Mucosa of descending colon (tissue), 3 donors: ENCODE results near the gene ADGRG1. TPM values are rescaled to one million over a fixed set of nuclear protein-coding genes. Genes with fewer than 3 reads are reported as not detected.

ENCODE experiments used
- ATAC-seq: fragments of 200-7000 bp; cut with Tn5 transposase; one replicate; pipeline ENCODE4 v1.9.1; 2020; ENCODE audit warnings: mild to moderate bottlenecking, moderate library complexity
- DNase-seq, 3 donors: peaks; one replicate each; pipeline ENCODE4 v3.0.0-alpha.2; 2020
- H3K36me3 ChIP-seq: fragments of 200-600 bp; one replicate; pipeline ENCODE4 v1.8.0; 2021; ENCODE audit warnings: low read depth, mild to moderate bottlenecking
- H3K4me1 ChIP-seq: fragments of 200-600 bp; one replicate; pipeline ENCODE4 v1.8.0; 2021; ENCODE audit warnings: low read depth, mild to moderate bottlenecking
- H3K4me3 ChIP-seq: fragments of 200-600 bp; one replicate; pipeline ENCODE4 v1.8.0; 2021; ENCODE audit warnings: mild to moderate bottlenecking
- H3K9me3 ChIP-seq: fragments of 200-600 bp; one replicate; pipeline ENCODE4 v1.8.0; 2021; ENCODE audit warnings: mild to moderate bottlenecking
- intact Hi-C, 2 donors: fragments of 100-400 bp; cut with DNase I in 1 of 2; cut with micrococcal nuclease in 1 of 2; formaldehyde crosslinking; loops; one replicate each; pipeline versions ENCODE4 v1.11.0 to v1.11.1; 2022; cut with DNase I, micrococcal nuclease
- total RNA-seq, 3 donors: library from RNA; stranded (reverse); fragmentation: NEBNext Ultra II Directional in 2 of 3; extraction: Animal tissue kit (Norgen Biotek cat#: 25700) in 2 of 3; gene quantifications; one replicate each; pipeline versions ENCODE4 v1.2.1 to v1.2.4, GENCODE V29; 2021 to 2023
- TF ChIP-seq, protein P1 (sequence below): fragments of 200-600 bp; IDR thresholded peaks from one replicate; pipeline ENCODE4 v1.8.0; 2022; ENCODE audit warnings: antibody characterized with exemption, mild to moderate bottlenecking
- donor health status: DM: no; HTN: no; CAD: no; lungs with moderate emphysema.
- donor health status: DM: no; HTN: no; CAD: no.
- donor health status: DM: no; HTN: yes; CAD: no.

The ADGRG1 gene
- total RNA-seq, 3 donors from 2014 or later, result 37.0 to 104 (median 98.4) TPM

DNA sequence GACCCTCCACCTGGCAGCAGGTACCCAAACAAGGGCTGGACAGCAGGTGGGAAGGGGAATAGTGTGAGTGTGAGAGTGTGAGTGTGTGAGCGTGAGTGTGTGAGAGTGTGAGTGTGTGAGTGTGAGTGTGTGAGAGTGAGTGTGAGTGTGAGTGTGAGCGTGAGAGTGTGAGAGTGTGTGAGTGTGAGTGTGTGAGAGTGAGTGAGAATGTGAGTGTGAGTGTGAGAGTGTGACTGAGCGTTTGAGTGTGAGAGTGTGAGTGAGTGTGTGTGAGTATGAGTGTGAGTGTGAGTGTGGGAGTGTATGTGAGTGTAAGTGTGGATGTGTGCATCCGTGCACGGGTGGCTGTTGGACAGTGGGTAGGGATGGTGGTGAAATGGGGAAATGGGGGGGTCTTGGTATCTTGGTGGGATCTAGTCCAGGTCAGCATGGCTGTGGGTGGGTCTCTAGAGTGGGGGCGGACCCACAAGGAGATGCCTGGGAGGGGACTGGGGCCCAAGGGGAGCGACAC lies 408 bp downstream of the ADGRG1 start:
- Histone ChIP-seq H3K36me3 (no peaks in the 10 kb centered on the region), H3K9me3 (no peaks in the 10 kb centered on the region), H3K4me1 (peaks cover under 1% of the 10 kb centered on the region), H3K4me3 (no peak overlapping the region)
- no peak for DNase-seq
- TF ChIP-seq, protein P1, sequence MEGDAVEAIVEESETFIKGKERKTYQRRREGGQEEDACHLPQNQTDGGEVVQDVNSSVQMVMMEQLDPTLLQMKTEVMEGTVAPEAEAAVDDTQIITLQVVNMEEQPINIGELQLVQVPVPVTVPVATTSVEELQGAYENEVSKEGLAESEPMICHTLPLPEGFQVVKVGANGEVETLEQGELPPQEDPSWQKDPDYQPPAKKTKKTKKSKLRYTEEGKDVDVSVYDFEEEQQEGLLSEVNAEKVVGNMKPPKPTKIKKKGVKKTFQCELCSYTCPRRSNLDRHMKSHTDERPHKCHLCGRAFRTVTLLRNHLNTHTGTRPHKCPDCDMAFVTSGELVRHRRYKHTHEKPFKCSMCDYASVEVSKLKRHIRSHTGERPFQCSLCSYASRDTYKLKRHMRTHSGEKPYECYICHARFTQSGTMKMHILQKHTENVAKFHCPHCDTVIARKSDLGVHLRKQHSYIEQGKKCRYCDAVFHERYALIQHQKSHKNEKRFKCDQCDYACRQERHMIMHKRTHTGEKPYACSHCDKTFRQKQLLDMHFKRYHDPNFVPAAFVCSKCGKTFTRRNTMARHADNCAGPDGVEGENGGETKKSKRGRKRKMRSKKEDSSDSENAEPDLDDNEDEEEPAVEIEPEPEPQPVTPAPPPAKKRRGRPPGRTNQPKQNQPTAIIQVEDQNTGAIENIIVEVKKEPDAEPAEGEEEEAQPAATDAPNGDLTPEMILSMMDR, result no peak
- intact Hi-C loops, result no loop called here
- ATAC-seq, result no peak

DNA sequence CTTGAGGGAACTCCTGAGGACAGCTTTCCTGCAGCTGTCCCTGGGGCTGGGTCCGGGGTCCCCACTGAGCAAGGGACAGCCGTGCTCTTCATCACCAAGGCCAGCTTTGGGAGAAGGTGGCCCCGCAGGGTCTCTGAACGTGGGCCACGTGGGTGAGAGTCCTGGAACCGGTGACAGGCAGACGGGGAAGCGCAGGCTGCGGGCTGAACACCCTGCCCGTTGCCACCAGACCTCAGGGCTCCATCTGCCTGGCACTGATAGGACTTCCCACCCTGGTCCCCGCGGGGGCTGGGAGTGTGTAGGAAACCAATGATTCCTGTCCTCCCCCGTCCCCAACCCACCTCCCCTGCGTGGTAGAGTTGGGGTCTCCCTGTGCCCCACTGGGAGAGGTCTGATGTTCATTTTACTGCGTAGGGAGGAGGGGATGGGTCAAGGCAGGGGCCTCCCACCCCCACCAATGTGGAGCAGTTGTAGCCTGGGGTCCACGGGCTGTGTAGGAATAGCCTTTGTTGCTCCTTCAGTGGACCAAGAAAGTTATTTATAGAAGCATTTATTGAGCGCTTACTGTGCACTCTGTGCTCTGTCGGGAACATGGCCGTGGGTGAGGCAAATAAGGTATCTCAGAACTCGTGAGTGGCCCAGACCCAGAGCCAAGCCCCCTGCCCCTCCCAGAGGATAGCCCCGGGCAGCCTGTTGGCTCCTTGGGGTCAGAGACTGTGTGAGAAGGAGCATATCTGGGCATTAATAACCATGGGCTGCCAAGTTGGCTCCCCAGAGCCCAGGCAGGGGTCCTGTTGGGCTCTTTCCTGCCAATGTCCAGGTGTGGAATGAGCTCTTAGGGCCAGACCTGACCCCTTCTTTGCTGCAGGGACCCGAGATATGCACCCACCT lies 1.3 kb downstream of the ADGRG1 start:
- H3K4me3 ChIP-seq, result no peak overlapping the region
- no peak for ATAC-seq
- H3K4me1 ChIP-seq, result peaks cover 10% of the 10 kb centered on the region
- no peaks in the 10 kb centered on the region for H3K9me3 ChIP-seq
- TF ChIP-seq, protein P1, result no peak
- intact Hi-C loops, result no loop called here
- no peaks in the 10 kb centered on the region for H3K36me3 ChIP-seq
- no peak for DNase-seq

DNA sequence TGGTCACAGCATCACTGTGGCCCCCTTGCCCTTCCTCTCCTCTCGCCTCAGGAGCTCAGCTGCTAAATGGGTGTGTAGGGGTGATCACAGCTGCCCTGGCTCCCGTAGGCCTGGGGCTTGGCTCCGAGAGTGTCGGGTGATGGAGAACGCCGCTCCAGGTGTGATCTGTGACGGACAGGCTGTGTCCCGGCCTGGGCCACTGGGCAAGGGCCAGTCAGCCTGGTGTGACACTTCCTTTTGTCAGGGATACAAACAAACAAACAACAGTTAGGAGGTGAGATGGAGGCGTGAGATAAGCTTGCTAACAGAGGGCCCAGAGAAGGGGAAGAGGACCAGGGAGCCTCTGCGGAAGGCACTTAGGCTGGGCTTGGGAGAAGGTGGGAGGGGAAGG lies 2.0 kb downstream of the ADGRG1 start:
- H3K4me3 ChIP-seq, result no peak overlapping the region
- intact Hi-C loops, result no loop called here
- DNase-seq (no peak), ATAC-seq (no peak)
- peaks cover 15% of the 10 kb centered on the region for H3K4me1 ChIP-seq
- no peaks in the 10 kb centered on the region for H3K36me3 ChIP-seq
- H3K9me3 ChIP-seq, result no peaks in the 10 kb centered on the region
- TF ChIP-seq, protein P1, result no peak

- DNase-seq (no peak), ATAC-seq (no peak)
- Histone ChIP-seq H3K4me3 (no peak overlapping the region), H3K36me3 (no peaks in the 10 kb centered on the region), H3K4me1 (peaks cover 23% of the 10 kb centered on the region), H3K9me3 (no peaks in the 10 kb centered on the region)
- TF ChIP-seq, protein P1, result no peak
- intact Hi-C loops, result no loop called here
These were observed 2.8 kb downstream of the ADGRG1 start for GRCh38 chr16:57630931-57631845.

- H3K4me1 ChIP-seq, result peaks cover 26% of the 10 kb centered on the region
- DNase-seq (no peak), ATAC-seq (no peak)
- H3K36me3 ChIP-seq, result no peaks in the 10 kb centered on the region
- no peak overlapping the region for H3K4me3 ChIP-seq
- TF ChIP-seq, protein P1, result no peak
- intact Hi-C loops, result no loop called here
- no peaks in the 10 kb centered on the region for H3K9me3 ChIP-seq
These were observed 4.1 kb downstream of the ADGRG1 start for GRCh38 chr16:57632568-57632967.
